HG03571 (cell line): Measurements from ENCODE around the gene ROR2.

ENCODE experiments used
- ATAC-seq: cut with Tn5 transposase; IDR thresholded peaks from one replicate; pipeline ENCODE4 v1.9.1; 2021; ENCODE audit not compliant: unreplicated experiment

ROR2 gene

DNA sequence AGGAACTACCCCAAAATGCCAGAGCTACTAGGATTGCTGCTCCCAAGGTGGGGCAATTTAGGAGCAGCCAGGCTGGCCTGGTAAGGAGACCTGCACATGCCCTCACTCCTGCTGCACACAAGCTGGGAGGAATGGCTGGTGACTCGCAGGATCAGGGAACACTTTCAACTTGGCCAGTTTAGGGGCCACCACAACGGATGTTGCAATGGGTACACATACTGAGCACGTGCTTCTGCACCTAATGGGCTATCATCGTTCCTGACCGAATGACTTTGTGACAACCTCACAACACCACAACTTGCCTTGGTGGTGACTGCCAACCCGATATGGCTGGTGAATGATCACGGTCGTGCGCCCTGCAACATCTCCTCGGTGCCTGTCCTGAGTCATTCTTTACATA is 172.0 kb downstream of the ROR2 start:
- ATAC-seq: no peak

DNA sequence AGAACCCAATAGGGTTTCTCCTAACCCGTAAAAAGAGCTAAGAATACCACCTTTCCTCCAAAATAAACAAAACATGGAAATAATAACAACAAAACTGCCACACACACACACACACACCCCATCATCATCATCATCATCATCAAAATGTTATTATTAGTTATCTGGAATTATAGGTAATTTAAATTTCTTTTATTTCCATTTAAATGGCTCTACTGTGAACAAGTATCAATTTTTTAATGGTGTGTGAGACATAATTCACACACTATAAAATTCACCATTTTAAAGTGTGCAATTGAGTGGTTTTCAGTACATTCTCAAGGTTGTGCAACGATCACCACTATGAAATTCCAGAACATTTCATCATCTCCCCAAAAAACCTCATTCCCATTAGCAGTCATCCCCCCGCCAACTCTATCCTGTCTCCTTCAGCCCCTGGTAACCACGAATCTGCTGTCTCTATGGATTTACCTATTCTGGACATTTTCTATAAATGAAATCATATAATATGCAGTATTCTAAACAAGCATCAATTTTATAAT is 172.7 kb downstream of the ROR2 start:
- ATAC-seq: no peak

DNA sequence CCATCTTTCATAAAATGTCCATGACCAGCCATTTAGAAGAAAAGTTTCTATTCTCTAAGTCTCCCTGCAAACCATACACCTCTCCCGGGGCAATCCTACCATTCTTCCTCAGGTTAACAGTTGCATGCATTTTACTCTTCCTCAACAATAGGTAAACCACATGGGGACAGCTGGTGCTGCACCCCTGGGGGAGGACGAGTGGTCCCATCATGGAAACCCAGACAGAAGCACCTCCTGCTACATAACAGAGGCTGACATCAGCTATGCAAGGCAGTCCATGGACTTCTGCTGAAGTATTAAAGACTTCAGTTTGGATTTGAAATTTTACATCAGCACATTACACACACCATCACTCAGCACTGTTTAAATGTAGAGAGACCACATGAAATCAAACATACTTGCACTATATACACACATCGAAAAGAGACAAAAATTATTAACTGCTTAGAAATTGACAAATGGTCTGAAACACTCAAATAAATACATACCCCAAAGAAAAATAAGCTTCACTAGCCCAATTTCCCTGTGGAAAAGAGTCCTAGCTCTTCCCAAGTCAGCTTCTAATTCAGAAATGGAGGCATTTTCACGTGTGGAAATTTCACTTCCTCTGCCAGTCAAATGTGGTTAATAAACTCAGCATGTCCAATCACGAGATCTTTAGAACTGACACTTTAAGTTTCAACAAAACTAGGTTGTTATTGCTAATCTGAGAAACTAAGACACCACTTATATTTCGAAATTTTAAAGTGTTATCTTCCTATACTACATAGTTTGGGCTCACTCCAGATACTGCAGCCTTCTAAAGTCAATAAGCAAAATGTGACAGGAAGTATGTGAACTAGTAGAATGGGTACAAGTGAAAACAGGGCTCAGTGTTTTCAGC is 173.4 kb downstream of the ROR2 start:
- no peak for ATAC-seq

DNA sequence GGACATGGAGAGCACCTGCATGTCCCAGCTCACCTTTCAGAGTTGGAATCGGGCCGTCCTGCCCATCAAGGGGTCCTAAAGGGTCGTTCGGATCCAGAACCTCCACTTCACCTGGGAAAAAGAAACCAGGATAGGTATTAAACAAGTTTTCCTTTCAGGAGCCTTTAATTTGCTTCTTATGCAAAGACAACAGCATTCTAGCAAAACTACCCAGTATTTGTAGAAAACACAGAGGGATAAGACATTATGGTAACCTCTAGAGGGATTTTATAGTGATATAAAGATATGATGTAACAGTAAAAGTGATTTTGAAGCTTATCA is 174.4 kb downstream of the ROR2 start:
- ATAC-seq: no peak

DNA sequence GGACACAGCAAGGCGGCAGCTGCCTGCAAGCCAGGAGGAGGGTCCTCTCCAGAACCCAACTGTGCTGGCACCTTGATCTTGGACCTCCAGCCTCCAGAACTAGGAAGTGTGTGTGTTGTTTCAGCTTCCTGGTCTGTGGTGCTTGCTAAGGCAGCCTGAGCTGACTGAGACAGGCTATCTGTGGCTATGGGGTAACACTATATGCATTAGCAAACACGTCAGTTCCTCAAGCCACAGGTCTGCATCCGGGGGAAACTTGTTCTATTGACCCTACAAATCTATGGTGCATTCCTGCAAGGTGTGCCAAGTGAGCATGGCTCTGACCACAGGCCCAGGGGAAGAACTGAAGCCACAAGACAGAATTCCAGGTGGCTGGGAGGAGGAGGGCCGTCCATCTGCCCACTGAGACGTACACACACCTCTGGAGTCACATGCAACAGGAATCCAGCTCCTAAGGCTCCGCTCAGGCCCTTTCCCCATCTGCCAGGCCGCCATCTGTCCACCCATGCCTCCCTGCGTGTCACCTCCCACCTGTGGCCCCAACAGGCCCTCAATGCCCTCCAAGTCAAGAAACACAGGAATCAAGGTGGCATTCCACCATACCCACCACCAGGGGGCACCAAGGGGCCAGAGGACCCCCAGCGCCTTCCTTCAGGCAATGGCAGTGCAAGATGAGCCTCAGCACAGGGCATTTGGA is 174.9 kb downstream of the ROR2 start:
- no peak for ATAC-seq

DNA sequence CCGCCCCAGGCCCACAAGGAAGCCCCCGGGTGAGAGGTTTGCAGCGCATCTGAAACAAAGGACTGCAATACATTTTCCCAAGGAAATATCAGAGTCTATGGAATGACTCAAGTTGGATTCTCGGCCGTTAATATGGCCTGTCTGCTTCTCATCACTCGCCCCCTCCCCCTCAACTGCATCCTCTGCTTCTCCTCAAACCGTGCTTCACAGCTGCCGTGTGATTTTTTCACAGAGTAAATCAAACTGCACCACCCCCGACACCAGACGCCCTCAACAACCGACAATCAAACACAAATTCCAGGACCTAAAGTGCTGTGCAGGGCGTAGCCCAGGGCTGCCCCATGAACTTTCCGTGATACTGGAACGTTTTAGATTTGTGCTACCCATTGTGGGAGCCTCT is 176.9 kb downstream of the ROR2 start:
- no peak for ATAC-seq

DNA sequence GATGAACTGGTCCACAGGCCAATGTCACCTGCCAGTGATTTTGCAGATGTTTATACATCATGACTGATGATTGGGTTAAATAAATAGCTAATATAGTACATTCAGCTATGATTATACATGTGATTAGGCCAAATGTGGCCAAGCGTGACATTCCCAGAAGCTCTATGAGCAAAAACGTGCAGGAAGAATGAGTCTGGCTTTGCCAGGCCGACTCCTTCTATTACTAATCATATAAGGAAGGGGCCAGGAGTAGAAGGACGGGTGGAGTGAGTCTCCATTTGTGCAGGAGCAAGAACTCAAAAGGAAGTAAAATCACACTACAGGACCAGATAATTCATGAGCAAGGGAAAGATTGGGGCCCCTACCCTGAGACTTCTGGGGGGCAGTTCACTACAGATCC is 178.2 kb downstream of the ROR2 start:
- ATAC-seq: no peak

DNA sequence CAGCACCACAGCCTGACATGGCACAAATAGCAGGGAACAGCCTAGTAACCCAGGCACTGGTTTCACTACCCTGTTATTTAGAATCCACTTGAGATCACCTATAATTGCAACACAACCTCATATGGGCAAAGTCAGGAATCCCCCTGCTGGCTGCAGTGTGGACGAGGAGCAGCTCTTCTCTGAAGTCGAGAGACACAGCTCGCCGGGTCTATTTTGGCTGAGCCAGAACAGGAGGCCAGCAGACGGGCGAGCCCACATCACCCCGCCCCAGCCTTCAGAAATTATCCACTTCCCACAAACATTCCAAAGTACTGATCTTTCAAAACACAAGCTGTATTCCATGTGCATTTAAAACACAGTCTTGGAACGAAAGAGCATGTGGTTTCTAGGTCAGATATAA is 179.0 kb downstream of the ROR2 start:
- no peak for ATAC-seq

DNA sequence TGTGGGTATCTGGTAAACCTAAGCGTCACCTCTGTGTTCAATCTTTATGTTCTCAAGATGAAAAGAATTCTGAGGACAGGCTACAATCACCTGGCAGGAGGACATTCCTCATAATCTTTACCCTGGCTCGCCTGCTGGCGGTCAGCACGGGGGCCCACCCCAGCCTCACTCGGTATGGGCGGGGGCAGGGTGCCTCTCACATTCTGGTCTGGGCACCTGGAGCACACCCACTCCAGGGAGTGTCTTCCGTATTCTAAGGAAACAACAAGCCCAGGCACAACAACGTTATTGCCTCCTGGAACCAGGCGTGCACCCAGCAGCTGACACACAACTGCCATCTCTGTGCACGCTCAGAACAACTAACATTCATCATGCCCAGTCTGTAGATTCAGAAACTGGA is 179.8 kb downstream of the ROR2 start:
- no peak for ATAC-seq

DNA sequence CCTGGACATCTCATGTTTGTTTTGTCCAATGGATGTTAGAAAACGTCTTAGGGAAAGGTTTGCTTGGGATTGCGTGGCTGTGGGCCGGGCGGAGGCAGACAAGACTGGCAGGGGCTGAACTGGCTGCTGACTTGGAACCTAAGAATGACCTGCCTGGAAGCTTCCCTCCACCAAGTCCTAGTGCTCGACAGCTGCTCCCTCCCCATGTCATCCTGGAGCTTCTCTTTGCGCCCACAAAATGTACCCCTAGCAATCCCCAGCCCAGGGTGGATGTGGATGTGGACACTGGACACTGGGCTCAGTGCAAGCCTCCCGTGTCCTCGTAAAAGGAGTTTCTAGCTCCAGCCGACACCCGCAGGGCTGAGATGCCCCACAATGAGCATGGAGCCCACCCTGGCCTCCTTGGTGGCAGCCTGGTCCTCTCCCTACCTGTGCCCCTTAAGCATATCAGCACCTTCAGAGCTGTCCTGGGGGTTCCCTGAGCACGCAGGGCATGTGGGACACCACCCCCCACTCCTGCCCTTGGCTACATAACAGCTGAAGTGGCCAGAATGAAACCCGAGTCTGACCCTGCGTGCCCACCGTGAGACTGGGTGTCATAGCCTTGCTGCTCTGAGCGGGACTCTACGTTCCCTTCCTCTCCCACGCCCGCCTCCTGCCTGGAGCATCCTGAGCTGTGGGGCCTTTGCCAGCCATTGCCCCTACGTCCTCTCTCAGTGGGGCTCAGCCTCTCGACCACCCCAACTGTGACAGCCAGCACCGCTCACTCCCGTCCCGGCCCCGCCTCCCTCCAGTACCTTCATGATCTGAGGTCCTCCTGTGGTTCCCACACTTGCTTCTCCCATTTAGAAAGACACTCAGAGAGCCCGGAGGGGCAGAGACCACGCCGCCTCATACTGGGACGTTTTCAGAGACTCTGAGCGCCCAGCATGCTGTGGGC is 180.8 kb downstream of the ROR2 start:
- ATAC-seq: no peak

DNA sequence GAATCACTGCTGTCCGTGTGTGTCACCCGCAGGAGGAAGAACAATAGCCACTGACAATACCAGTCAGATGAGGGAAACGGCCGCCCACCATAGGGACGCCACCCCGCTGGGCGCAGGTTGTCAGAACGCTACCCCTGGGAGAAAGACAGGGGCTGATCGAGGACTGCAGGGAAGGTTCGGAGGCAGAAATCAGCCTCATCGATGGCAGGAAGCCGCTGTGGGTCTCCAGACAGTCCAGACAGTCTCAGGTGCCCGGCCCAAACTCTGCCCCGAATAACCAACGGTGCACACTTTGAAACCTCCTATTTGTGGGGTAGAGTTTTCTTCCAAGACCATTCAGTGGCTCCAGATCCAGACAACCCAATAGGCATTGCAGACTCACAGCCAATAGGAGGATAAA is 181.5 kb downstream of the ROR2 start:
- no peak for ATAC-seq

DNA sequence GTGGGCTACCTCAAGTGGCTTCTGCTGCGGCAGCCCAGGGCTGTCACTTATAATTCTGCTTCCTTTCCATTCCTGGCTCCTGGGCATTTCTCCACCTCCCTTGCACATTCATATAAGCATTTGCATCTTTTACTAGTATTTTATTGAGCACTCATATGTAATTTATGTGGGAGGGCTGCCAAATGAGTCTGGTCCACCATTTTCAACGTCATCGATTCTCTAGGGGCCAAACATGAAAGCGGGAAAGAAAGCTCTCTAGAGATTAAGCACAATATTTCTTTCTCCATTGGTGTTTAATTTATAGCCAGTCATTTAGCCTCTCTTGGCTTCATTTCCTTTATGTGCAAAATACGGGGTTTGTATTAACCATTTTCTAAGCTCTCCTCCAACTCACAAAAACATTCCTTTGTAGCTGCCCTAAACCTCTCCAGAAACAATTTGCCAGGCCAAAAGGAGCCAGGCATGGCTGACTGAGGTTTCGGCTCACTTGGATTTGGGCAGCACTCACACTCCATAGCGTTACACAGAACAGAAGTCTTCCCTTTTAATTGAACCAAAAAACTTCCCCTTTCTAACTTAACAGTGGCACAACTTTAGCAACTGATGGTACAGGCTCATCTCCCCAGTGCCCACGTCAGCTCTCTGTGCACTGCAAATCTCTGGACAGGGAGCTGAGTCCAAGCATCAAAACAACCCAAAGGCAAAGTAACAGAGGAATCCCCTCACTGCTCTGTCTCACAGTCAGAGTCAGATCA is 183.5 kb downstream of the ROR2 start:
- ATAC-seq: no peak

DNA sequence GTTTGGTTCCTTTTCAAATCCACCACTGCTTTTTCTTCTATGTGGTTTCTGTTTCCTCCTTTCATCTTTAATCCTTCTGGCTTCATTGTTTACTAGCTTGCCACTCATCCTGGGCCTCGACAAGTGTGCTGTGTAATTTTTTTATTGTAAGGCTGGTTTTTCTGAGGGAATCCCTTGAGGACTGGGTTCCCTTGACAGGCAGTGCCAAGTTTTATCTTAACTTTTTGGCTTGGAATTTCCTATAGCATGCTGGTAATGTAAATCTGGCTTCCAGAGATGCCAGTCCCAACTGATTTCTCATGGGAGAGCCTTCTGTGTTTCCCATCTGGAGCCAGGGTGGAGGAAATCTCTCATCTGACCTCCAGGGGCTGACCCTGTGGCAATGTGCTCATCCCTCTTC is 184.7 kb downstream of the ROR2 start:
- ATAC-seq: no peak

DNA sequence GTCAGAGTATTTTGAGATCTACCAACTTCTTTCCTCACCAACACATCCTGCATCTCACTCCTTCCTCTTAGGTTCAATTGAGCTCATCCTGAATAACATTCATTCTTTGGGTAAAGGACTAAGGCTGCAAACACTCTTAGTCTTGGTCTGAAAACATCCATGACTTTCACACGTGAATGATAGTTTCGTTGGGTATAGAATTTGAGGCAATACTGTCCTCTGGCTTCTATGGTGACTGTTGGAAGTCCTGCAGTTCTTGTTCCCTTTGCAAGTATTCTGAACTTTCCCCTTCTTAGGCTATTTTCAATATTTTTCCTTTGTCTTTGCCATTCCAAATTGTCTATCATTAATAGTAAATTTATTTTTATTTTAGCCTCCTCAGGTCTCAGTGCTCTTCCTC is 185.4 kb downstream of the ROR2 start:
- ATAC-seq: no peak

DNA sequence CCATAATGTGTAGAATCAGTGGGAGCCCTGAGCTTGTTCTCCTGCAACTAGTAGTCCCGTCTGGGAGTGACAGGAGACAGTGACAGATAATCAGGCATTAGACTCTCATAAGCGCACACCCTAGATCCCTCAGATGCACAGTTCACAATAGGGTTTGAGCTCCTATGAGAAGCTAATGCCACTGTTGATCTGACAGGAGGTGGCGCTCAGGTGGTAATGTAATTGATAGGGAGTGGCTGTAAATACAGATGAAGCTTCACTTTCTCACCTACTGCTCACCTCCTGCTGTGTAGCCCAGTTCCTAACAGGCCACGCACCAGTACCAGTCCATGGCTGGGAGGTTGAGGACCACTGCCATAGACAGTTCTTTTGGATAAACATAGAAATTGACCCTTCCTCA is 188.7 kb downstream of the ROR2 start:
- ATAC-seq: no peak

DNA sequence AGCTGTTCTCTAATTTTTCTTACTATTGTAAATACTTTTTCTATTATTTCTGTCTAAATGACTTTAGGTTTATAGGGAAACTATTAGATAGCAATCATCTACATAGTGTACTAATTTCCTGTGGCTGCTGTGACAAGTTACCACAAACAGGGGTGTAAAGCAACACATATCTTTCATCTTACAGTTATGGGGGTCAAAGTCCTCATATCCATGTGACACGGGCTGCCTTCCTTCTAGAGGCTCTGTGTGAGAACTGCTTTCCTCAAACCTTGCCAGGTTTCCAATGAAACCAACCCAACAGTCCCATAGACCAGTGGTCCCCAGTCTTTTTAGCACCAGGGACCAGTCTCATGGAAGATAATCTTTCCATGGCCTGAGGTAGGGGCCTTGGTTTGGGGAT is 189.1 kb downstream of the ROR2 start:
- ATAC-seq: no peak

DNA sequence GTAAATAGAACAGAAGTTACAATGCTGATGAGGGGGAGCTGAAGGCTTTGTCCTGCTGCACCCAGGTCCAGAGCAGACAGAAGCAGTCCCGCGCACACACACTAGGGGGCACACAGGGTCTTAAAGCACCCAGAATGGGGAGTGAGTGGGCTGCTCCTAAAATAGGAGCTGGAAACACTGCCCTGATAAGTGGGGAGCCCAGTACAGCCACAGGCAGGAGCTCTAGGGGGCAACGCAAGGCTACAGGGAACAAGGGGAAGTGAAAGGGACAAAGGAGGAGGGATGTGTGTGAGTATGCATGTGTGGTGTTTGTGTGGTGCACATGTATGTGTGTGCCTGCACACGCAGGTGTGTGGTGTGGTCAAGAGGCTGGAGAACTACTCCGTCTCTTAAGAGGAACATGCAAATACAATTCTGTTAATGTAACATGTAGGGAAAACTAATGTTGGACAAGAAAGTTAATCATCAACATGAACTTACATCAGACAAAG is 191.5 kb downstream of the ROR2 start:
- ATAC-seq: peak; percentile 67

DNA sequence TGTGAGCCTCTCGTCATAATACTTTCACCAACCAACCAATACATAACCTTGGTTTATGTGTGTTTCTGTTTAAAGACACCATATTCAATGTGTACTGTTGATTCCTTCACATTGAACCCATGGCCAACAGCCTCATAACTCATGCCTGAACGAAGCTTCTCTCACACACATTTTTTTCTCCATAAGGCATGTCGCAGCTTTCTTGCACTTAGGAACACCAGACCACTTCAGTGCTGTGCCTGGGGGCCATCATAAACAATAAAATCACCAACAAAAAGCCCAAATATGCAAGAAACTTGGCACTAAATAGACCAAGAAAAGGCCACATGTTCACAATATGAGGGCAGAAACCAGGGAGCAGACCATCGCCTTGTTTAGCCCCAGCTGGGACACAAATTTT is 192.2 kb downstream of the ROR2 start:
- ATAC-seq: no peak

DNA sequence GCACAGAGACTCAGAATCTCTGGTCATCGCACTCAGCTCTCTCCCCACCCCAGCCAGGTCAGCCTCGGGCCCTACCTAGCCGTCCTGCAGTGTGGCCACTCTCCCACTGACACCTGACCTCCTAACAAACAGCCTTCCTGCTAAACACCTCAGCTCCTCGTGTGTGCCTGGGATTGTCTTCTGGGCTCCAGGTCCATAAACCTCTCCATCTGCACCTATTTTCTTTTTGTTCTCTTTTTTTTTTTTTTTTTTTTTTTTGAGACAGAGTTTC is 193.6 kb downstream of the ROR2 start:
- ATAC-seq: no peak

DNA sequence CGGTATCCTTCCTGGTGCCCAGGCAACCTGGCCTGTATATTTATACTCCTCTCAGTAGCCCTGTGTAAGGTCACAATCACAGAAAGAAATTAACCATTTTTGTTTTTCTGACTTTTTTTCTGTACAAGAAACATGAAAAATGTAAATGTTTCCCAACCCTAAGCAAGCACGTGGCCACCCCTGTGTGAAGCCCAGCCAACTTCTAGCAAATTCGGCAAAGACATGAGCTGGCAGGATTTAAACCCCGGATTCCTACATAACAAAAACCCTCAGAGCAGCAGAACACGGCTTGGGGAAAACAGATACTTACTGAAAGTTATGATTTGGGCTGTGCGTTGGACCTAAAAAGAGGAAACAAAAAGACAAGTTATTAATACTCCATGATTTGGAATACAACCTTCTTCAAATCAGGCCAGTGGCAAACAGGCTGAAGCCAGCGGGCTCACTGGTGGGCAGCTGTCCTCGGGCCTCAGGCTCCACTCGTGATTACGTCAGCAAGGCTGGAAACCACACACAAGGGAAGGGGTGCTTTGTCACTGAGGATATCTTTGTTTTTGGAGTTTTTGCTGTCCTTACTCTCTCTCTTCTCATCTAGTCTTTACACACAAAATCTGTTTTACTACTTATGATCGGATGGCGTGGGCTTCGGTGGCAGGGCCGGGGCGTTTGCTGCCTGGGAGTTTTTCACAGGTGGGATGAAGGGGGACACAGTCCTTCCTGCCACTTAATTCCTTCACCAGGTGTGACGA is 194.1 kb downstream of the ROR2 start:
- ATAC-seq: no peak
